ENCODE data around the gene SMTNL2.
A peak's percentile ranks its signal among the peaks of the same experiment; 100 is the strongest.

The SMTNL2 gene

DNA sequence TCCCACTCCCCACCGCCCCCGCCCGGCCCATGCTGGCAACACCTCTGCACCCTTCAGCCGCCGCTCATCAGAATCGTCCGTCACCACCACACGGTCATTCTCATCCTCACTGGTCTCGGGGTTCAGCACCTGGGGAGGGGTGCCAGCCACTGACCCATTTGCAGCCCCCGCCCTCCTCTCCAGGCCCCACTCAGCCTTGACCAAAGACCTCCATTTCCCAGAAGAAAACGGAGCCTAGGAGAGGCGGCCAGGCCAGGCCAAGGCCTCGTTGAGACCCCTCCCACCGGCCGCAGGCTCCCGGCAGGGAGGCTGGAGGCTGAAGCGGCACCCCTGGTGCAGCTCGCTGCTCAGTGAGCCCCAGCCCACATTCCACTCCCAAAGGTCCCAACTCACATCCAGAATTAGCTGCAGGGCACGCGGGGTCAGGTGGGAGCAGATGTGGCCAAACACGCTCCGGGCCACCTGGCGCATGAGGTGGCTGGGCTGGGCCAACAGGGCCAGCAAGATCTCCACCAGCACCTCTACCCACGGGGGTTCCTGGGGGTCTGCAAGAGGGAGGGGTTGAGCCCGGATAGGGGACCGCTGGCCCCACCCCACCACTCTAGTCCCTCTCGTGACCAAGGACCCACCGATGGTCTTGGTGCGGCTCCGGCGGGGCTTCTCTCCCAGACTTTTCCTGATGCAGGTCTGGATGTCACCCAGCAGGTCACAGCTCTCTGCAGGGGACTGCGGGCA, 38.9 kb upstream of the SMTNL2 start:
- DNase-seq (ENCODE audit: extremely low read depth in 1 of 2, low read depth in 1 of 2), result no peak

DNA sequence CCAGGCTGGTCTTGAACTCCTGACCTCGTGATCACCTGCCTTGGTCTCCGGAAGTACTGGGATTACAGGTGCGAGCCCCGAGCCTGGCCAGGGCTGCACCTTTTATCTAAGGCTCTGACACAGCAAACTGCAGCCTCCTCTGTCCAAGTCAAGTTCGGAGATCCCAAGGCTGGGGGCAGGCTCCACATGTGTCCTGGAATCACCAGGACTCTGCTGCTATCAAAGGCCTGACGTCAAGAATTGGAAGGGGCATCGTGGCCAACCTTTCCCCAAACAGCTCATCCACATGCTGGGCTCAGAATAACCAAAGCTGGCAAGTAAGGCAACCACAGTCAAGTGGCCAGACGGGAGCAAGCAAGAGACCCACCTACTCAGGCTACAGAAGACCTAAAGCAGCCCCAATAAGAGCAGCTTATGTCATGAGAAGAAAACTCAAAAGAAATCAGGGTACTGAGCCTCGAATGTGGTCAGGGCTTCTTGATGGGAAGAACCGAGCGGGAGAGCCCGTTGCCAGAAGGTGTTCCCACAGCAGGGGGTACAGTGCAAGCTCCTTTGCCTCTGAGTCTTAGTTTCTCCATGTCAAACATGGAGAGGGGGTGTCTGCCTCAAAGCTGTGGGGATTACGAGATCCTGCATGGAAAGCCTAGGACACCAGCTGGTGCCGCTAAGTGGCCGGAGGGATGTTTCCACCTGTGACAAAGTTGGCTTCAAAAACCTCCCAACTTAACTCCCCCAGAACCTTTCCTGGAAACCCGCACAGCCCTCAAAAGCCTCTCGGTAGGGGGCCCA, 37.0 kb upstream of the SMTNL2 start:
- no peak for DNase-seq (ENCODE audit: extremely low read depth in 1 of 2, low read depth in 1 of 2)

DNA sequence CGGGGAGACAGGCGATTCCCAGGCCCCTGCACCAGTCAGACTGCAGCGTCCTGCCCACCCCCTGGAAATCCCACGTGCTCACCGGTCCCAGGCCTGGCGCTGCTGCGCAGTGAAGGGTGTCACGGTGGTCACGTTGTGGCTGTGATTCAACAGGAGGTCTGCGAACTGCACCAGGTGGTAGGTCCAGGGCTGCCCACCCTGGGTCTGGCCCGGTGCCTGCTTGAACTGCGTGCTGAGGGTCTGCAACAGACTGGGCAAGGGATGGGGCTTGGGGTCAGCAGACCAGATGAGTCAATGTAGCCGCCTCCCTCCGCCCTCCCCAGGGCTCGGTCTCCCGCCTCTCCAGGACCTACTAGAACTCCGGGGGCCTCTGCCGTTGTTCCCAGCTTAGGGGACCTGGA, 36.3 kb upstream of the SMTNL2 start:
- DNase-seq (ENCODE audit: extremely low read depth in 1 of 2, low read depth in 1 of 2), result no peak

DNA sequence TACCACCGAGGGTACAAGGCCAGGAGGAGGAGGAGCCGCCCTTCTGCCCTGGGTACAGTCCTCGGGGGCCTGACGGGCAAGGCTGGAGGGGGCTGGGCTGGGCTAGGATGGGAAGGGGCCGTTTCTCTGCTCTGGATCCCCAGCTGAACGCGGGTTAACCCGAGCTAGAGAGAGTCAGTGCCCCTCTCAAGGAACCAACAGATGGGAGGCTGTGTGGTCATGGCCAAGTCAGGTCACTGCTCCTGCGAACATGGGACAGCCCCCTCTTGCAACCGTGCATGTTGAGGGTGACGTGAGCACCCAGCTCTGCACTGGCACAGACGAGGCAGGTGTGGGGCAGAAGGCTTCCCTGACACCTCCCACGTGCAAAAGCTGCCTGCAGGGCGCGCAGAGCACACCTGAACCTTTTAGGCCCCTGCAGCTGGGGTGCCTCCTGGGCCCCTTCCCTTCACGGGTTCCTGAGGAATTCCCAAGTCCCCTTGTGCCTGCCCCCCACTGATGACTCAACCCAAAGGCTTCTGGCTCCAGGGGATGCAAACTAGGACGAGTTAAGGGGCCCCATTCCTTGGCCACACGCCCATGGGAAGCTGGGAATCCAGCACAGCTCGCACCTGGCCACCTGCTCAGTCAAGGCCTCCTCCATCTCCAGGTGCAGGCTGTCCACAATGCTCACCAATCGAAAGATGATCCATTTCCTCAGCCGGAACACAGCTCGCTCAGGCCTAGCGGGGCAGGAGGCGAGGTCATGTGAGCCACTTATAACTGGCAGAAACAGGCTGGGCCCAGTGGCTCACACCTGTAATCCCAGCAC, 35.4 kb upstream of the SMTNL2 start:
- DNase-seq (ENCODE audit: extremely low read depth in 1 of 2, low read depth in 1 of 2), result no peak

DNA sequence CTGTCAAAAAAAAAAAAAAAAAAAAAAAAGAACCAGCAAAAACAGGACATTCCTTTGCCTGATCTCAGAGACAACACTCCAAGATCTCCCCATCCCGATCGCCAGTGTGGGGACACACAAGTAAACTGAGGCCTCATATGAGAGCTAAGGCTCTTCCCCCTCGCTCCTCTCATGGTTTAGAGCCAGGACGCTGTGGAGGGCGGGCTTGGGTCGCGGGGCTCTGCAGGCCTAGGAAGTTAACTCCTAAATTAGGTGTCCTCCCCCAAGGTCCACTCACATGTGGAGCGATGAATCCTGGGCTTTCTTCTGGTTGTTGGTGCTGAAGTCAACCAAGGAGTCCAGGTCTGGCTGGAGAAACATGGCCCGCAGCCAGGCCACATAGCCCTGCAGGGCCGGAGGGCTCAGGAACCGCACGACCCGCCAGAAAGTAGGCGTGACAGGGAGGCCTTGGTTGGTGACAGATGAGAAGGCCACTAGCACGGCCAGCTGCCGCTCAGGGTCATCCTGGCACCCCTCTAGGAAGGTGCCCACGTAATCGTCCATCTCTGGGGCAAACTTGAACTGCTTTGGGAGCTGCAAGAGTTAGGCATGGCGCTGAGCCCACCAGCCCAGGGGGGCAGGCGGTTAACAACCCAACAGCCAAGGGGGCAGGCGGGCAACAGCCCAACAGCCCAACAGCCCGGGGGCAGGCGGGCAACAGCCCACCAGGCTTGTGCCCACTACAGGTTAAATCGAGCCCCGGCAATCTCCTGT, 34.4 kb upstream of the SMTNL2 start:
- DNase-seq (ENCODE audit: extremely low read depth in 1 of 2, low read depth in 1 of 2), result no peak

DNA sequence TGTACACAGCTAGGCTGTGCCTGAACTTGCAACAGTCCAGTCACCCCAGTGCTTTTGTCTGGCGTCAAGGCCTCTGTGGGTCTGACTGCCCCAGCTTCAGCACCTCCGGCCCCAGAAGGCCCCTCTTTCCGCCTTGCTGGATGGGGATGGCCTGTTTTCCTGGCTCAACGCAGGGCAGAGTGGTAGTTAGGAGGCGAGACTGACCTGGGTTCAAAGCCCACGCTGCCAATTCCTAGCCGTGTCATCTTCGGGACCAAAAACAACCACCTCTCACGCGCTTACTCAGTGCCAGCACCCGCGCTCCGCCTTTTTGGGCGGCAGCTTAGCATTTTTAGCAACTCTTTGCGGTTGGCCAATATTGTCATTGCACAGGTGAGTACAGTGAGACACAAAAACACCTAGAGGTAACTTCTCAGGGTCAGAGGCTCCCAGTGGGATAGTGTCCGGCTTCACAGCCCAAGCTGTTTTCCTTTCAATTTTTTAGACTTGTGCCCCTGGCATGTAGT, 33.7 kb upstream of the SMTNL2 start:
- no peak for DNase-seq (ENCODE audit: extremely low read depth in 1 of 2, low read depth in 1 of 2)

DNA sequence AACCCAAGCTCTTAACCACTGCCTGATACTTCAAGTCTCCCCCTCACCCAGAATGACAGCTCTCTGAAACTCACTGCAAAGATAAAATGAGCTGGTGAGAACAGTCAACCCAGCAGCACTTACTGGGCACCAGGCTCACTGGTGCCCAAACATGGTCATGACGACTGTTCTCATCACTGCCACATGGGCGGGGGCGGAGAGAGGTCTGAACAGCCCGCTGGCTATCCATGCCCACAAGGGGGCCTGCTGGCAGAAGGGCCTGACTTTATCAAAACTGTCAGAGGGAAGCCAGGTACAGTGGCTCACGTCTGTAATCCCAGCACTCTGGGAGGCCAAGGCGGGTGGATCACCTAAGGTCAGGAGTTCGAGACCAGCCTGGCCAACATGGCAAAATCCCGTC, 33.2 kb upstream of the SMTNL2 start:
- no peak for DNase-seq (ENCODE audit: extremely low read depth in 1 of 2, low read depth in 1 of 2)

DNA sequence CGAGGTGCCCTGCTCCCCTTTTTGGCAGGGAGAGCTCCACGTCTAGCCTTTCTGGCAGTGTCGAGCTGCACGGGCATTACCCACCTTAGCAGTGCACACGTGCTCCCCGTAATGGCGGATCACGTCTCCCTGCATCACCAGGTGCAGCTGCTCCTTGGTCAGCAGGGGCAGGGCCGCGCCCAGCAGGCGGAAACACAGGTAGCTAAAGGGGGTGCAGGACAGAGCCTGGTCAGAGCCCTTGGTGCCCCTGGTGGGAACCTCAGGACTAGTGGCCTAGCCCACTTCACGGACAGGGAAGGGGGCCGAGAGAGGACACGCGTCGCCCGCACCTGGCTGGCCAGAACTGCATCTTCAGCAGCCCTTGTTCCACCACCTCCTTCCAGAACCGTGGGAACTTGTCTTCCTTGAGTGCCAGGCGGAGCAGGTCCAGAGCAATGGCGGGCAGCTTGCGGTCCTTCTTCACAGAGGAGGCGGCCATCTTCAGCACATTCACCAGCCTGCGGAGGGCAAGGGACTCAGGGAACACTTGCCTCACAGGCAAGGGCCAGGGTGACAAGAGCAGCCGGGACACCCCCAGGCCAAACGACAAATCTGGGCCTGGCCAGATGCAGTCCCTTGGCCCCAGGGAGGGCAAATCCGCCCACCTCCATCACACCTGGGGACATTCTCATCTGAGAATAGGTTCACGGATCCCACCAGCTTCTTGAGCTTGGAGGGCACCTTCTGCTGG, 32.4 kb upstream of the SMTNL2 start:
- DNase-seq (ENCODE audit: extremely low read depth in 1 of 2, low read depth in 1 of 2), result no peak

DNA sequence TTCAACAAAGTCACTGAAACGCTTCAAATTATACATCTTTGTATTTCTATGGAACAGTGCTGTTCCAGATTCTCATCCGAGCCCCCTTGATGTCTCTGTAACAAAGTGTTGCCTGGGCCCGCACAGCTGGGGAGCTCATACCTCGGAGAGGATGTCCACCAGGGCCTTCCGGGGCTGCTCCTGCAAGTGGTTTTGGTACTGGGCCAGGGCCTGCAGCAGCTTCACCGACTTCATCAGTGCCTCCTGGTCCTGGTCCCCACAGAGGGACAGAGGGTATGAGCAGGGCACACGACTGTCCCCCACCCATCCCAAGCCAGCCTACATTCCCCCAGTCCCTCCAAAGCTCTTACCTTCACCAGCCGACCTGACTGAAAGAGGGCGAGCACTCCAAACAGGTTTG, 30.7 kb upstream of the SMTNL2 start:
- no peak for DNase-seq (ENCODE audit: extremely low read depth in 1 of 2, low read depth in 1 of 2)

DNA sequence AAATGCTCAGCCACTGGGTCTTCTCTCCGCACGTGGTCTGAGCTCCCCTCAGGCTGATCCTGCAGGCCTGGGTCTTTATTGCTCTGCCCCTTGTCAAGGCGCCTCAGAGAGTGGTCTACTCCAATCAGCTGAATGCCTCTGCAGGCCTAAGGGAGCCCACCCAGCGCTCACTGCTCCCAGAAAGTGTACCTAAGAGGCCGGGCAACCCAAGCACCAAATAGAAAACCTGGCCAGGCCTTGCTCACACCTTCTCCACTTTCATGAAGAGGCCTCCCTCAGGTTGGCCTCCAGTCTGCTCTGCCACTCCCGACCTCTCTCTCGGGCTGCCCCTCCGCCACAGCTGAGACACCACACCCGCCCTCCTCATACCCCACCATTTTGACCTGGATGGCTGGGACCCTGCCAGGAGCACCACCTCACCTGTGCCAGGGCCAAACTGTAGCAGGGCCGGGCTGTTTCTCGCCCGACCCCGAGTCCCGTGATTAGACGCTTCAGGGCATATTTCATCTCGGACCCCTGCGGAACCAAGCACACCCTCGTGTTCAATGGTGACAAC, 29.8 kb upstream of the SMTNL2 start:
- no peak for DNase-seq (ENCODE audit: extremely low read depth in 1 of 2, low read depth in 1 of 2)

DNA sequence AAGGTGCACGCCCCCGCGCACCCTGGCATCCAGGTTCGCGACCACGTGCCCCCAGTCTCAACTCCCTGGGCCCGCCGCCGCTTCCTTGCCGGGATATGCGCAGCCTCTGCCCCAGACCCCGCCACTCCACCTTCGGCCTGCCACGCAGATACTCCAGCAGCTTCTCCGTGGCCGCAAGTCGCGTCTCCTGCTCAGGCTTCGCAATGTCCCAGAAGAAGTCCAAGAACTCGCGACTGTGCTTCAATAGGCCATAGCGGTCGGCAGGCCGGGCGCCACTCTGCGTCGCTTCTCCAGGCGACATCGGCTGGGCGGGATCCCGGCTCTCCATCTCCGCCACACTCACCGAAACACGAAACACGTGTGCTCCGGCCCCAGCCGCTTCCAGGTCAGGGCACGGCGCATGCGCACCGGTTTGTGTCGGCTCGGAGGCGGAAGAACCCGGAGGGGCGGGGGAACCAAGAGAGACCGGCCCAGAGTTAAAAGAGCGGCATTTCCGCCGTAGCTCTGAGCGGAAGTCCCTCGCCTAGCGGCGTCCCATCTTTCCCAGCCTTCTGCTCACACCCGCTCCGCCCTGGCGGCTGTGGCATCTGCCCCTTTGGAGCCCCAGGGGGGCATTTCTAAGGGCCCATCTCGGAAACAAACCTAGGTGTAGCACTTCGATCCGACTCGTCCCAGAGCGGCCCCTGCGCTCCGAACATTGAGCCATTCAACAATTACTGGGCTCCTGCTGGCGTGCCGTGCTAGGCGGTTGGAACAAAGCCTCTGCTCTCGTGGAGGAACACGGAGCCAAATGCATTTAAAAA, 29.1 kb upstream of the SMTNL2 start, which contains the start of gene MYBBP1A:
Gene MYBBP1A, minus strand, starts transcription at position 388 of the 803 bp plus-strand sequence. Its CDS starts 60 bp downstream, at position 328.
- DNase-seq (ENCODE audit: extremely low read depth in 1 of 2, low read depth in 1 of 2), result peak; percentile 87 to 95

DNA sequence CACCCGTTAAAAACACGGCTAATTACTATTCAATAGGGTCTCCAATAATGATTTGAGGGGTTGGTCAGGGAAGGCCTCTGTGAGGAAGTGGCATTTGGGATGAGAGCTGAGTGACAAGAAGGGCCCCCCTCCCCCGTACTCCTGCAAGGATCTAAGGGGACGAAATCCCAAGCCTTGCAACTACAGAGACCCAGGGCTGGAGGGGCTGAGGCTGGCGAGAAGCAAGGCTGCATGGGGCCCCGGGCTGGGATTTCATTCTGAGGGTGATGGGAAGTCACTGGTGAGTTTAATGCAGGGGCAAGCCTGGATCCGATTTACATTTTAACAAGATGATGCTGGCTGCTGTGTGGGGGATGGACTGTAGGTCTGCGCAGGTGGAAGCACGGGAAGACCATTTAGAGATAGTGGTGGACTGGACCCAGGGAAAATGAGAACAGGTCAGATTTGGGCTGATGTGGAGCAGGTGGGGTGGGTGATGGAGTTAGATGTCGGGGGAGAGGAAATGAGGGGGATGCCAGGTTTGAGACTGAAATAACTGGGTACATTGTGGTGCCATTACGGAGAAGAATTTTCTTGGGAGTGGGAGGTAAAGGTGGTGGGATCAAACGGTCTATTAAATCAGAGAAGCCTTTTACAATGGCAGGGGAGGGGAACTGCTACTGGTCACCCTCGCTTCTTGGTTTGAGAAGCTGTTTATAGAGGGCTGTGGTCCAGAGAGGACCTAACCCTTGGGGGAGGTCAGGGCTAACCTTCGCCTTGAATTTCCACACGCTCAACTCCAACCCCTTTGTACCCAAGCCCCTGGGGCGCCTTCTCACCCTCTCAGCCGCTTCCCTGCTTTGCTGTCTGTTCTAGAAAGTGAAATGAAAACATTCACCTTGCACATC, 28.2 kb upstream of the SMTNL2 start:
- DNase-seq (ENCODE audit: extremely low read depth in 1 of 2, low read depth in 1 of 2), result no peak

DNA sequence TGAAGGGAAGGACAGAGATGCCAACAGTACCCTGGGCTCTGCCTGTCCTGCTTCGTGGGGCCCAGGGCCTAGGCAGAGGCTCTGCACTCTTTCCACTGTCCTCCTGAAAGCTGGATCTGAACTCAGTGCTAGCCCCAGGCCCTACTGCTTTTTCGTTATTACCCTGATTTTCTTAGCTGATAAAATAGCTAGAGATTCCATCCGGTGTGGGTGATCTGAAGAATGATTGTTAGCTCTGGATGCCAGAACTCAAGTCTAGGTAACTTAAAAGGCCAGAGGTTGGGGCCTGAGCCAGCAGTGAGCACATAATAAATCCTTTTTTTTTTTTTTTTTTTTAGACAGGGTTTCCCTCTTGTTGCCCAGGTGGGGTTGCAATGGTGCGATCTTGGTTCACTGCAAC, 27.3 kb upstream of the SMTNL2 start:
- DNase-seq (ENCODE audit: extremely low read depth in 1 of 2, low read depth in 1 of 2), result no peak

DNA sequence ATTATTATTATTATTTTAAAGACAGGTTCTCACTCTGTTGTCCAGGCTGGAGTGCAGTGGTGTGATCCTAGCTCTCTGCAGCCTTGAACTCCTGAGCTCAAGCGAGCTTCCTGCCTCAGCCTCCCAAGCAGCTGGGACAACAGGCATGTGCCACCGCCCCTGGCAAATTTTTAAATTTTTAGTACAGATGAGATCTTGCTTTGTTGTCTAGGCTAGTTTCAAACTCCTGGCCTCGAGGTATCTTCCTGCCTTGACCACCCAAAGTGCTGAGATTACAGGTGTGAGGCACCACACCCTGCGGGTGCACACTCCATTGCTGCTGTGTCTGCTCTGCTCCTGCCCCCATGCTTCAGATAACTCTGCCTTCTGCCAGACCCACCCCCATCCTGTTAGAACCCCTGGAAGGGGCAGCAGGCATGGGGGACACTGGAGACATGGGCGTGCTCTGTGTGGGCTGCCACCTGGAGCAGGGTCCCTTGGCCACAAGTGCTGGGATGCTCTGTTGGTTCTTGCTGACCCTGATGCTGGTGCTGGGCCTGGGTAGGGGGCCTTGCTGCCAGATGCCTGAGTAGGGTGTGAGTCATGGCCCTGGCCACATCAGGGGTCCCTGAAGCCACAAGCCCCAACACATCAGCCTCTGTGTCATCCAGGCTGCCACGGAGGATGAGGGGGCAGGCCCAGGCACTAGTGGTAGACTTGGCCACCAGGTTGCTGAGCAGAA, 26.5 kb upstream of the SMTNL2 start:
- no peak for DNase-seq (ENCODE audit: extremely low read depth in 1 of 2, low read depth in 1 of 2)

DNA sequence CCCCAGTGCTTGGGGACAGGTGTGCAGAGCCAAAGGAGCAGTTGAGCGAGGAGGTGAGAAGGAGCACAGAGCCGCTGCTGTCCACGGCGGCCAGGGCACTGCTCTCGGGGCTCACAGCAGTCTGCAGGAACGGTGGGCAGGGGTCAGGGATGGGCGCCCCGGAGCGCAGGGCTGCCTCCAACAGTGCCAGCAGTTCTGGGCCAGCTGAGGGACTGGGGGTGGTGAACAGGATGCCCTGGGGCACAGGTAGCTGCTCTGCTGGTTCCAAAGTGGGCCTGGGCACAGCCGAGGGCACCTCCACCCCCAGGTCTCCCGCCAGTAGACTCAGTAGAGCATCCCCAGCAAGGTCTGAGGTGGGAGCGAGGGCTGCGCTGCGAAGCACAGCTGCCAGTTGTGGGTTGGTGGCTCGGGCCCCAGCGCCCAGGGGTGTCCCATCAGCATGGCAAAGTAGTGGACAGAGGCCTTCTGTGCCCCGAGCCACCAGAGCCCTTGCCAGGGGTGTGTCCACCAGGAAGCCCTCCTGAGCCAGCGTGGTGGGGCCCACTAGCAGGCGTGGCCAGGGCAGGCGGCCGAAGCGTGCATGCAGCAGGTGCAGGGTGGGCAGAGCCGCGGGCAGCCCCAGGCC, 25.9 kb upstream of the SMTNL2 start:
- no peak for DNase-seq (ENCODE audit: extremely low read depth in 1 of 2, low read depth in 1 of 2)

DNA sequence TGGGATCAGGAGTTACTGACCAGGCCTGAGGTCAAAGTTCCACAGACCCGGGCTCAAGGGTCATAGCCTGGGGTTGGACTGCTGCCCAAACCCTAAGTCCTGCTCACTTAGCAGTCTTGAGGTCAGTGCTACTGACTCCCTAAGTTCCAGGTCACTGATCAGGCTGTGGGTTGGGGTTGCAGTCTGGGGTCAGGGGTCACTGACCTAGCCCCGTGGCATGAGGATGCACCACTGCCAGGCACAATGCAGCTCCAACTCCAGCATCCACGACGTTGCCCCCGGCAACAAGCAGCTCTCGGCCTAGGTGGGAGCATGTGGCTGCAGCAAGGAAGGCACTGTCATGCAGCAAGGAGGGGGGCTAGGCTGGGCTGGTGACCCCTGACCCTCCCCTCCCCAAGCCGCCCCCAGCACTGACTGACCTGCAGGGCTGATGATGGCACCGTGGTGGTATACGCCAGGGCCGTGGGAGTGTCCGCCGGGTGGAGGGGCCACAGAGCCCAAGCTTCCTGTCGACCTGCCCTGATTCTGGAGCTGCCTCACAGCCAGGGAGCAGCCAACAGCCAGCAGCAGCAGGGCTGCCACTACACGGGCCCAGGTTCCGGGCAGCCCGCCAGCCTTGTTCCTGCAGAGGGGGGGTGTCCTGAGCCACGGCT, 25.1 kb upstream of the SMTNL2 start:
- no peak for DNase-seq (ENCODE audit: extremely low read depth in 1 of 2, low read depth in 1 of 2)
